Measurements from ENCODE around the gene ANGPTL7.

ANGPTL7 gene

GRCh38 chr1:11207898-11208611 lies 18.9 kb downstream of the ANGPTL7 start:
- DNase-seq, result no peak

- no peak for DNase-seq
Measured at GRCh38 chr1:11211461-11211860, 22.3 kb downstream of the ANGPTL7 start.

GRCh38 chr1:11211925-11212587 lies 22.9 kb downstream of the ANGPTL7 start:
- no peak for DNase-seq

- DNase-seq, result no peak
Measured at GRCh38 chr1:11214698-11215380, 25.7 kb downstream of the ANGPTL7 start.

GRCh38 chr1:11215381-11216005 lies 26.3 kb downstream of the ANGPTL7 start:
- DNase-seq, result no peak

GRCh38 chr1:11216074-11216473 lies 26.9 kb downstream of the ANGPTL7 start:
- DNase-seq, result no peak

- no peak for DNase-seq
Measured at GRCh38 chr1:11227106-11228077, 38.2 kb downstream of the ANGPTL7 start.

- no peak for DNase-seq
Measured at GRCh38 chr1:11229203-11229602, 40.0 kb downstream of the ANGPTL7 start.

- no peak for DNase-seq
Measured at GRCh38 chr1:11233208-11233607, 44.1 kb downstream of the ANGPTL7 start.

GRCh38 chr1:11237356-11237755 lies 48.2 kb downstream of the ANGPTL7 start:
- DNase-seq, result no peak

- no peak for DNase-seq
Measured at GRCh38 chr1:11238311-11238710, 49.2 kb downstream of the ANGPTL7 start.

- no peak for DNase-seq
Measured at GRCh38 chr1:11245248-11245647, 56.1 kb downstream of the ANGPTL7 start.

All from NCI-H226 (cell line).